ENCODE data around the gene ADGRA3.

GRCh38 chr4:22531311-22532019 is 15.6 kb upstream of the ADGRA3 start:
- TF ChIP-seq, protein P1, sequence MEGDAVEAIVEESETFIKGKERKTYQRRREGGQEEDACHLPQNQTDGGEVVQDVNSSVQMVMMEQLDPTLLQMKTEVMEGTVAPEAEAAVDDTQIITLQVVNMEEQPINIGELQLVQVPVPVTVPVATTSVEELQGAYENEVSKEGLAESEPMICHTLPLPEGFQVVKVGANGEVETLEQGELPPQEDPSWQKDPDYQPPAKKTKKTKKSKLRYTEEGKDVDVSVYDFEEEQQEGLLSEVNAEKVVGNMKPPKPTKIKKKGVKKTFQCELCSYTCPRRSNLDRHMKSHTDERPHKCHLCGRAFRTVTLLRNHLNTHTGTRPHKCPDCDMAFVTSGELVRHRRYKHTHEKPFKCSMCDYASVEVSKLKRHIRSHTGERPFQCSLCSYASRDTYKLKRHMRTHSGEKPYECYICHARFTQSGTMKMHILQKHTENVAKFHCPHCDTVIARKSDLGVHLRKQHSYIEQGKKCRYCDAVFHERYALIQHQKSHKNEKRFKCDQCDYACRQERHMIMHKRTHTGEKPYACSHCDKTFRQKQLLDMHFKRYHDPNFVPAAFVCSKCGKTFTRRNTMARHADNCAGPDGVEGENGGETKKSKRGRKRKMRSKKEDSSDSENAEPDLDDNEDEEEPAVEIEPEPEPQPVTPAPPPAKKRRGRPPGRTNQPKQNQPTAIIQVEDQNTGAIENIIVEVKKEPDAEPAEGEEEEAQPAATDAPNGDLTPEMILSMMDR (IDR thresholded peaks at IDR 0.05), result no peak
- TF ChIP-seq POLR2A (IDR thresholded peaks at IDR 0.05) (no peak), POLR2AphosphoS5 (IDR thresholded peaks at IDR 0.05) (no peak)
